ENCODE data around the gene URI1. TPM values are rescaled to one million over a fixed set of nuclear protein-coding genes. Genes with fewer than 3 reads are reported as not detected.

URI1 gene
- total RNA-seq, 1 experiment from 2014 or later, result 68.9 TPM

GRCh38 chr19:30064771-30065494 is 122.9 kb downstream of the URI1 start:
- CTCF ChIA-PET, result interaction anchor here (0.6 kb wide), 1 partner anchor 554 kb away, joined by 3 read pairs; no protein-coding TSS in a partner anchor
- DNase-seq (ENCODE audit: unreplicated experiment), result no peak
- TF ChIP-seq CTCF (IDR thresholded peaks at IDR 0.05; ENCODE audit: unreplicated experiment), result no peak
- Mint-ChIP-seq H3K36me3 (ENCODE audit: insufficient read depth, unreplicated experiment) (no peaks in the 10 kb centered on the region), H3K9me3 (ENCODE audit: unreplicated experiment) (peaks cover 16% of the 10 kb centered on the region), H3K4me1 (ENCODE audit: insufficient read depth, unreplicated experiment) (no peaks in the 10 kb centered on the region), H3K27me3 (ENCODE audit: insufficient read depth, unreplicated experiment) (no peaks in the 10 kb centered on the region), H3K4me3 (ENCODE audit: unreplicated experiment) (no peak overlapping the region), H3K27ac (ENCODE audit: low read depth, unreplicated experiment) (no peak overlapping the region)
- intact Hi-C loops (cut with micrococcal nuclease), result no loop called here
- POLR2A ChIA-PET, result no interaction called here
- no TSS peak for BruUV-seq (replicated peaks)

- no peak for DNase-seq (ENCODE audit: unreplicated experiment)
- no peak overlapping the region for H3K4me3 Mint-ChIP-seq (ENCODE audit: unreplicated experiment)
- ChIA-PET POLR2A (no interaction called here), CTCF (interaction anchor here (0.6 to 0.9 kb wide), 2 partner anchors 14 to 455 kb away, joined by 3 to 4 read pairs; no protein-coding TSS in a partner anchor)
- TF ChIP-seq CTCF (IDR thresholded peaks at IDR 0.05; ENCODE audit: unreplicated experiment), result no peak
- no peaks in the 10 kb centered on the region for H3K27me3 Mint-ChIP-seq (ENCODE audit: insufficient read depth, unreplicated experiment)
- no TSS peak for BruUV-seq (replicated peaks)
- intact Hi-C loops (cut with micrococcal nuclease), result no loop called here
- no peak overlapping the region for H3K27ac Mint-ChIP-seq (ENCODE audit: low read depth, unreplicated experiment)
- no peaks in the 10 kb centered on the region for H3K4me1 Mint-ChIP-seq (ENCODE audit: insufficient read depth, unreplicated experiment)
- H3K36me3 Mint-ChIP-seq (ENCODE audit: insufficient read depth, unreplicated experiment), result no peaks in the 10 kb centered on the region
- peaks cover 16% of the 10 kb centered on the region for H3K9me3 Mint-ChIP-seq (ENCODE audit: unreplicated experiment)
Measured at GRCh38 chr19:30065680-30066606, 123.9 kb downstream of the URI1 start.

Other genes starting within 250 kb of the URI1 start
- 20.2 and 21.6 TPM in 2 replicates for gene C19orf12, start 227.0 kb upstream of the URI1 start, total RNA-seq (2022)
- gene CCNE1, start 130.2 kb upstream of the URI1 start, total RNA-seq (2022), result 3.0 and 3.5 TPM in 2 replicates